ENCODE measurements around the gene BRINP1. TPM values are rescaled to one million over a fixed set of nuclear protein-coding genes. Genes with fewer than 3 reads are reported as not detected.

BRINP1 gene
- total and polyA plus RNA-seq, 2 experiments from 2014 or later, result 0.64 to 1.3 TPM

- DNase-seq (ENCODE audit: low spot score), result no peak
- H2AFZ ChIP-seq, result no peak overlapping the region
- H3K4me3 ChIP-seq, result no peak overlapping the region
- H4K20me1 ChIP-seq (ENCODE audit: insufficient read depth, poor library complexity, severe bottlenecking), result no peaks in the 10 kb centered on the region
- 60% methylated on average over 5 of the region's 5 CpGs for WGBS (ENCODE audit: low lambda C conversion rate, missing lambda C conversion rate)
- no peak overlapping the region for H3K4me2 ChIP-seq
- H3K27me3 ChIP-seq, result peaks cover 2% of the 10 kb centered on the region
- H3K9me3 ChIP-seq (ENCODE audit: low read depth), result no peaks in the 10 kb centered on the region
- no peak overlapping the region for H3K27ac ChIP-seq
- H3K36me3 ChIP-seq (replicated peaks; ENCODE audit: insufficient read depth, low read depth), result no peaks in the 10 kb centered on the region
- H3K4me1 ChIP-seq (ENCODE audit: insufficient read depth), result no peaks in the 10 kb centered on the region
- H3K79me2 ChIP-seq, result no peaks in the 10 kb centered on the region
- no peaks in the 10 kb centered on the region for H3K9me2 ChIP-seq (replicated peaks; ENCODE audit: insufficient read depth)
- TF ChIP-seq CTCF (IDR thresholded peaks at IDR 0.05; ENCODE audit: poor library complexity) (no peak), EZH2phosphoT487 (IDR thresholded peaks at IDR 0.05; ENCODE audit: low read depth, severe bottlenecking, unreplicated experiment) (no peak), EZH2 (IDR thresholded peaks at IDR 0.05; ENCODE audit: borderline replicate concordance) (no peak)
Measured at GRCh38 chr9:119273325-119273904, 95.8 kb downstream of the BRINP1 start.

GRCh38 chr9:119272500-119273211, 96.6 kb downstream of the BRINP1 start:
- no peaks in the 10 kb centered on the region for H4K20me1 ChIP-seq (ENCODE audit: insufficient read depth, poor library complexity, severe bottlenecking)
- H3K36me3 ChIP-seq (replicated peaks; ENCODE audit: insufficient read depth, low read depth), result no peaks in the 10 kb centered on the region
- H3K4me3 ChIP-seq, result no peak overlapping the region
- no peak overlapping the region for H2AFZ ChIP-seq
- DNase-seq (ENCODE audit: low spot score), result no peak
- 61% methylated on average over 5 of the region's 5 CpGs for WGBS (ENCODE audit: low lambda C conversion rate, missing lambda C conversion rate)
- no peaks in the 10 kb centered on the region for H3K9me2 ChIP-seq (replicated peaks; ENCODE audit: insufficient read depth)
- no peaks in the 10 kb centered on the region for H3K4me1 ChIP-seq (ENCODE audit: insufficient read depth)
- no peaks in the 10 kb centered on the region for H3K79me2 ChIP-seq
- no peak overlapping the region for H3K27ac ChIP-seq
- no peaks in the 10 kb centered on the region for H3K9me3 ChIP-seq (ENCODE audit: low read depth)
- H3K4me2 ChIP-seq, result no peak overlapping the region
- H3K27me3 ChIP-seq, result peaks cover 2% of the 10 kb centered on the region
- no peak for TF ChIP-seq CTCF (IDR thresholded peaks at IDR 0.05; ENCODE audit: poor library complexity)
- TF ChIP-seq EZH2 (IDR thresholded peaks at IDR 0.05; ENCODE audit: borderline replicate concordance), result no peak
- TF ChIP-seq EZH2phosphoT487 (IDR thresholded peaks at IDR 0.05; ENCODE audit: low read depth, severe bottlenecking, unreplicated experiment), result no peak

GRCh38 chr9:119268985-119269384, 100.2 kb downstream of the BRINP1 start:
- H3K4me2 ChIP-seq, result no peak overlapping the region
- WGBS (ENCODE audit: low lambda C conversion rate, missing lambda C conversion rate), result 30% methylated on average over 3 of the region's 3 CpGs
- DNase-seq (ENCODE audit: low spot score), result no peak

More at GRCh38 chr9:119268985-119269384, 100.2 kb downstream of the BRINP1 start:
- no peaks in the 10 kb centered on the region for H3K27me3 ChIP-seq
- H3K9me2 ChIP-seq (replicated peaks; ENCODE audit: insufficient read depth), result no peaks in the 10 kb centered on the region
- H3K4me1 ChIP-seq (ENCODE audit: insufficient read depth), result no peaks in the 10 kb centered on the region
- H3K36me3 ChIP-seq (replicated peaks; ENCODE audit: insufficient read depth, low read depth), result no peaks in the 10 kb centered on the region
- no peaks in the 10 kb centered on the region for H3K79me2 ChIP-seq
- no peaks in the 10 kb centered on the region for H4K20me1 ChIP-seq (ENCODE audit: insufficient read depth, poor library complexity, severe bottlenecking)
- TF ChIP-seq EZH2 (IDR thresholded peaks at IDR 0.05; ENCODE audit: borderline replicate concordance) (no peak), CTCF (IDR thresholded peaks at IDR 0.05; ENCODE audit: poor library complexity) (no peak), EZH2phosphoT487 (IDR thresholded peaks at IDR 0.05; ENCODE audit: low read depth, severe bottlenecking, unreplicated experiment) (no peak)
- no peak overlapping the region for H2AFZ ChIP-seq
- H3K4me3 ChIP-seq, result no peak overlapping the region
- no peak overlapping the region for H3K27ac ChIP-seq
- H3K9me3 ChIP-seq (ENCODE audit: low read depth), result no peaks in the 10 kb centered on the region
